HCT116 (cell line): ENCODE measurements around the gene KCNC3.

Experiments
- CEBPB ChIP-seq: IDR thresholded peaks from 2 replicates; pipeline ENCODE4 v1.6.1; 2012; ENCODE audit warnings: low read depth
- EGR1 ChIP-seq: IDR thresholded peaks from 2 replicates; pipeline ENCODE4 v1.6.1; 2012; ENCODE audit warnings: low read depth
- EZH2 ChIP-seq: fragments of 200-600 bp; sonication (generic); IDR thresholded peaks from 2 replicates; pipeline ENCODE4 v1.6.1; 2017; ENCODE audit warnings: antibody characterized with exemption, mixed run types
- EZH2phosphoT487 ChIP-seq: fragments of 200-600 bp; IDR thresholded peaks from 2 replicates; pipeline ENCODE4 v1.6.1; 2018; ENCODE audit warnings: antibody characterized with exemption, borderline replicate concordance
- POLR2A ChIP-seq: IDR thresholded peaks from 2 replicates; pipeline ENCODE4 v1.7.0; 2011; ENCODE audit warnings: borderline replicate concordance; ENCODE audit not compliant: insufficient read depth, insufficient read length; ENCODE audit errors: extremely low read depth
- POLR2AphosphoS5 ChIP-seq: IDR thresholded peaks from 2 replicates; pipeline ENCODE4 v1.6.1; 2011; ENCODE audit warnings: mild to moderate bottlenecking, low read depth, low read length, moderate library complexity
- RAD21 ChIP-seq: IDR thresholded peaks from 2 replicates; pipeline ENCODE4 v1.6.1; 2012; ENCODE audit warnings: low read depth, mild to moderate bottlenecking
- SP1 ChIP-seq: IDR thresholded peaks from 2 replicates; pipeline ENCODE4 v1.6.1; 2012; ENCODE audit warnings: low read depth
- TCF7L2 ChIP-seq: IDR thresholded peaks from 2 replicates; pipeline ENCODE4 v1.7.0; 2011; ENCODE audit warnings: borderline replicate concordance, inconsistent platforms; ENCODE audit not compliant: insufficient read depth, insufficient read length; ENCODE audit errors: extremely low read depth
- YY1 ChIP-seq: IDR thresholded peaks from 2 replicates; pipeline ENCODE4 v1.6.1; 2011; ENCODE audit warnings: low read length, low read depth, moderate library complexity, mild to moderate bottlenecking; ENCODE audit not compliant: insufficient replicate concordance; ENCODE audit errors: extremely low read depth
- ZFX ChIP-seq: fragments of 450-650 bp; IDR thresholded peaks from 2 replicates; pipeline ENCODE4 v1.6.1; 2017
- TF ChIP-seq, protein P1 (sequence below): IDR thresholded peaks from 2 replicates; pipeline ENCODE4 v1.6.1; 2012
- TF ChIP-seq, protein P2 (sequence below), 3 experiments: fragments of 200-600 bp in 1 of 3; sonication (generic) in 1 of 3; IDR thresholded peaks in 2 of 3; conservative IDR thresholded peaks in 1 of 3; 2 replicates each; pipeline ENCODE4 v1.5.1; 2012 to 2017; ENCODE audit warnings: low read depth in 2 of 3, low read length in 2 of 3, antibody characterized with exemption in 1 of 3, borderline replicate concordance in 1 of 3, control low read depth in 1 of 3, mild to moderate bottlenecking in 1 of 3, mixed read lengths in 1 of 3, mixed run types in 1 of 3, moderate library complexity in 1 of 3; ENCODE audit not compliant: insufficient read depth in 1 of 3
- TF ChIP-seq, protein P3 (sequence below): IDR thresholded peaks from 2 replicates; pipeline ENCODE4 v1.6.1; 2012

DNA sequence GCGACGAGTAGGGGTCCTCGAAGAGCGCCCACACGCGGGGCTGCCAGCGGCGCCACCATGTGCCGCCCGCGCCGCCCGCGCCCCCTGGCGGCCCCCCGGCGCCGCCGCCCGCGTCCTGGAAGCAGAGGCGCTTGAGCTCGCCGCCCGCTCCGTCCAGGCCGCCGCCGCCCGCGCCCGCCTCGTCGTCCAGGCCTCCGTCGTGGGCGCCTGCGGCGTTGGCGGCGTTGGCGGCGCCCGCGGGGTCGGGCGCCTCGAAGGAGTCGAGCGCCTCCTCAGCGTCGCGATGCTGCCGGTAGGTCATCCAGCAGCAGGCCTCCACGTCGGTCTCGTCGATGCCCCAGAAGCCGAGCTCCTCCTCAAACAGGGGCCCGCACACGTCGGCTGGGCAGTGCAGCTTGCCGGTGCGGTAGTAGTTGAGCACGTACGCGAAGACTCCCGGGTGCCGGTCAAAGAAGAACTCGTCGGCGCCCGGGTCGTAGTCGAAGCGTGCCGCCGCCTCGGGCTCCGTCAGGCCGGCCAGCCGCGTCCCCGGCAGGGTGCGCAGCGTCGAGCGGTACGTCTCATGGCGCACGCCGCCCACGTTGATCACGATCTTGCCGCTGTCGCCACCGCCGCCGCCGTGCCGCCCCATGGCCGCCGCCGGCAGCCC is 829 bp downstream of the KCNC3 start:
- no peak for TF ChIP-seq CEBPB
- TF ChIP-seq, protein P1, sequence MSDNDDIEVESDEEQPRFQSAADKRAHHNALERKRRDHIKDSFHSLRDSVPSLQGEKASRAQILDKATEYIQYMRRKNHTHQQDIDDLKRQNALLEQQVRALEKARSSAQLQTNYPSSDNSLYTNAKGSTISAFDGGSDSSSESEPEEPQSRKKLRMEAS = peak; percentile 64; the same call in 1 of the 2 replicates
- TF ChIP-seq, protein P2, sequence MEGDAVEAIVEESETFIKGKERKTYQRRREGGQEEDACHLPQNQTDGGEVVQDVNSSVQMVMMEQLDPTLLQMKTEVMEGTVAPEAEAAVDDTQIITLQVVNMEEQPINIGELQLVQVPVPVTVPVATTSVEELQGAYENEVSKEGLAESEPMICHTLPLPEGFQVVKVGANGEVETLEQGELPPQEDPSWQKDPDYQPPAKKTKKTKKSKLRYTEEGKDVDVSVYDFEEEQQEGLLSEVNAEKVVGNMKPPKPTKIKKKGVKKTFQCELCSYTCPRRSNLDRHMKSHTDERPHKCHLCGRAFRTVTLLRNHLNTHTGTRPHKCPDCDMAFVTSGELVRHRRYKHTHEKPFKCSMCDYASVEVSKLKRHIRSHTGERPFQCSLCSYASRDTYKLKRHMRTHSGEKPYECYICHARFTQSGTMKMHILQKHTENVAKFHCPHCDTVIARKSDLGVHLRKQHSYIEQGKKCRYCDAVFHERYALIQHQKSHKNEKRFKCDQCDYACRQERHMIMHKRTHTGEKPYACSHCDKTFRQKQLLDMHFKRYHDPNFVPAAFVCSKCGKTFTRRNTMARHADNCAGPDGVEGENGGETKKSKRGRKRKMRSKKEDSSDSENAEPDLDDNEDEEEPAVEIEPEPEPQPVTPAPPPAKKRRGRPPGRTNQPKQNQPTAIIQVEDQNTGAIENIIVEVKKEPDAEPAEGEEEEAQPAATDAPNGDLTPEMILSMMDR (IDR thresholded peaks at IDR 0.05 in 2 of 3, conservative IDR thresholded peaks at IDR 0.05 in 1 of 3; ENCODE audit: borderline replicate concordance in 1 of 3, insufficient read depth in 1 of 3, low read depth in 2 of 3, low read length in 2 of 3) = no peak
- TF ChIP-seq POLR2AphosphoS5 = no peak
- no peak for TF ChIP-seq SP1
- TF ChIP-seq EZH2phosphoT487 = no peak
- TF ChIP-seq POLR2A = peak; percentile 4
- no peak for TF ChIP-seq YY1
- no peak for TF ChIP-seq TCF7L2
- no peak for TF ChIP-seq RAD21
- no peak for TF ChIP-seq EZH2
- peak; percentile 67; the same call in 1 of the 2 replicates for TF ChIP-seq ZFX
- no peak for TF ChIP-seq EGR1
- TF ChIP-seq, protein P3, sequence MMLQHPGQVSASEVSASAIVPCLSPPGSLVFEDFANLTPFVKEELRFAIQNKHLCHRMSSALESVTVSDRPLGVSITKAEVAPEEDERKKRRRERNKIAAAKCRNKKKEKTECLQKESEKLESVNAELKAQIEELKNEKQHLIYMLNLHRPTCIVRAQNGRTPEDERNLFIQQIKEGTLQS = no peak
